ENCODE results near the gene PDE3A.

DNA sequence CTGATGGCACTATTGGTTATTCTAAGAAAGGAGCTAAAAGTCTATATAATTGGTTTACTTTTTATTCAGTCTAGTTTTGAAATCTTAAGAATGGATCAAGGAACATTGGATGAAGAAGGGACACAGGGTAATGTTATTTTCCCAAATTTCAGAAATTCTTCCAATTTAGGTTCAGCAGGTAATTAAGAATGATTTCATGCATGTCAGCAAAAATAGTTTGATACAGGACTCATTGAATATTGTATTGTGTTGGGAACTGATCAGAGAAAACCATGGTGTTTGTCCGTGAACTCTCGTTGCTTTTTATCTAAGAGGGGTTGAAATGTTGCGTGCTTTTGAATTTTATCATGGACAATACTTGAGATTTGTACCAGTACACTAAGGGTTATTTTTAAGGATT lies 58.6 kb downstream of the PDE3A start:
- TF ChIP-seq, protein P1, sequence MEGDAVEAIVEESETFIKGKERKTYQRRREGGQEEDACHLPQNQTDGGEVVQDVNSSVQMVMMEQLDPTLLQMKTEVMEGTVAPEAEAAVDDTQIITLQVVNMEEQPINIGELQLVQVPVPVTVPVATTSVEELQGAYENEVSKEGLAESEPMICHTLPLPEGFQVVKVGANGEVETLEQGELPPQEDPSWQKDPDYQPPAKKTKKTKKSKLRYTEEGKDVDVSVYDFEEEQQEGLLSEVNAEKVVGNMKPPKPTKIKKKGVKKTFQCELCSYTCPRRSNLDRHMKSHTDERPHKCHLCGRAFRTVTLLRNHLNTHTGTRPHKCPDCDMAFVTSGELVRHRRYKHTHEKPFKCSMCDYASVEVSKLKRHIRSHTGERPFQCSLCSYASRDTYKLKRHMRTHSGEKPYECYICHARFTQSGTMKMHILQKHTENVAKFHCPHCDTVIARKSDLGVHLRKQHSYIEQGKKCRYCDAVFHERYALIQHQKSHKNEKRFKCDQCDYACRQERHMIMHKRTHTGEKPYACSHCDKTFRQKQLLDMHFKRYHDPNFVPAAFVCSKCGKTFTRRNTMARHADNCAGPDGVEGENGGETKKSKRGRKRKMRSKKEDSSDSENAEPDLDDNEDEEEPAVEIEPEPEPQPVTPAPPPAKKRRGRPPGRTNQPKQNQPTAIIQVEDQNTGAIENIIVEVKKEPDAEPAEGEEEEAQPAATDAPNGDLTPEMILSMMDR (conservative IDR thresholded peaks at IDR 0.05; ENCODE audit: low read depth, low read length): no peak
- TF ChIP-seq, protein P2, sequence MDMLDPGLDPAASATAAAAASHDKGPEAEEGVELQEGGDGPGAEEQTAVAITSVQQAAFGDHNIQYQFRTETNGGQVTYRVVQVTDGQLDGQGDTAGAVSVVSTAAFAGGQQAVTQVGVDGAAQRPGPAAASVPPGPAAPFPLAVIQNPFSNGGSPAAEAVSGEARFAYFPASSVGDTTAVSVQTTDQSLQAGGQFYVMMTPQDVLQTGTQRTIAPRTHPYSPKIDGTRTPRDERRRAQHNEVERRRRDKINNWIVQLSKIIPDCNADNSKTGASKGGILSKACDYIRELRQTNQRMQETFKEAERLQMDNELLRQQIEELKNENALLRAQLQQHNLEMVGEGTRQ (IDR thresholded peaks at IDR 0.05; ENCODE audit: low read depth, low read length): no peak
- TF ChIP-seq CEBPB (IDR thresholded peaks at IDR 0.05; ENCODE audit: low read depth, low read length): no peak
- TF ChIP-seq NFE2L2 (IDR thresholded peaks at IDR 0.05; ENCODE audit: low read depth, low read length): no peak
- TF ChIP-seq MAFK (IDR thresholded peaks at IDR 0.05; ENCODE audit: low read depth, low read length): peak; percentile 81
- TF ChIP-seq POLR2A (IDR thresholded peaks at IDR 0.05; ENCODE audit: low read depth, low read length): no peak

Data from IMR-90 (cell line).